Caco-2 (cell line): ENCODE measurements around the gene DTNB. TPM values are rescaled to one million over a fixed set of nuclear protein-coding genes. Genes with fewer than 3 reads are reported as not detected.
A peak's percentile ranks its signal among the peaks of the same experiment; 100 is the strongest.

Source experiments
- BruUV-seq: library from RNA; stranded (reverse); fragments of 400-500 nt; replicated peaks from 2 replicates; lab custom pipeline; 2021; lab: Mats Ljungman, UMichigan
- CTCF ChIA-PET: fragments of 300-600 bp; sonication (Branson Sonifier 250); formaldehyde crosslinking; loops from one replicate; lab custom pipeline; 2022; ENCODE audit warnings: antibody characterized with exemption; lab: Charles Lee
- POLR2A ChIA-PET: fragments of 300-600 bp; sonication (Branson Sonifier 250); formaldehyde crosslinking; loops from one replicate; lab custom pipeline; 2022; ENCODE audit warnings: antibody characterized with exemption; lab: Charles Lee
- DNase-seq, 2 experiments: peaks; one replicate each; pipeline versions ENCODE4 v3.0.0 to v3.0.0-alpha.2; 2020 to 2022
- H3K27me3 ChIP-seq: replicated peaks from 2 replicates; pipeline ENCODE4 v1.6.0; 2011; ENCODE audit warnings: low read length; ENCODE audit not compliant: control insufficient read depth, insufficient read depth
- H3K36me3 ChIP-seq: 2 replicates; pipeline ENCODE4 v1.5.1; 2011; ENCODE audit warnings: low read length; ENCODE audit not compliant: control insufficient read depth, insufficient read depth
- H3K4me1 ChIP-seq: fragments of 250-450 bp; sonication (Bioruptor Pico); 2 replicates; pipeline ENCODE4 v1.5.1; 2020; ENCODE audit warnings: mild to moderate bottlenecking
- H3K4me3 ChIP-seq: 2 replicates; pipeline ENCODE4 v1.5.1; 2011; ENCODE audit warnings: low read depth, mild to moderate bottlenecking, control low read depth, low read length
- H3K9me3 ChIP-seq: fragments of 250-450 bp; sonication (Bioruptor Pico); 2 replicates; pipeline ENCODE4 v1.5.1; 2020; ENCODE audit warnings: mild to moderate bottlenecking, moderate library complexity
- H3K27ac Mint-ChIP-seq: one replicate; pipeline ENCODE4 v1.8.0; 2022; ENCODE audit warnings: mixed read lengths; ENCODE audit not compliant: unreplicated experiment
- H3K27me3 Mint-ChIP-seq: one replicate; pipeline ENCODE4 v1.8.0; 2022; ENCODE audit warnings: mixed read lengths; ENCODE audit not compliant: insufficient read depth, unreplicated experiment
- H3K36me3 Mint-ChIP-seq: one replicate; pipeline ENCODE4 v1.8.0; 2022; ENCODE audit warnings: mild to moderate bottlenecking, mixed read lengths; ENCODE audit not compliant: insufficient read depth, unreplicated experiment
- H3K4me1 Mint-ChIP-seq: one replicate; pipeline ENCODE4 v1.8.0; 2022; ENCODE audit warnings: low read depth, mixed read lengths; ENCODE audit not compliant: unreplicated experiment
- H3K4me3 Mint-ChIP-seq: one replicate; pipeline ENCODE4 v1.8.0; 2022; ENCODE audit warnings: mild to moderate bottlenecking, moderate library complexity, mixed read lengths; ENCODE audit not compliant: unreplicated experiment
- H3K9me3 Mint-ChIP-seq: one replicate; pipeline ENCODE4 v1.8.0; 2022; ENCODE audit warnings: mixed read lengths; ENCODE audit not compliant: unreplicated experiment
- intact Hi-C: fragments of 100-400 bp; cut with micrococcal nuclease; formaldehyde crosslinking; loops from one replicate; pipeline ENCODE4 v1.10.0; 2022; ENCODE audit not compliant: unreplicated experiment
- total RNA-seq: library from RNA; stranded (reverse); gene quantifications from 2 replicates; pipeline ENCODE4 v1.2.3, GENCODE V29; 2022
- TF ChIP-seq, protein P1 (sequence below), 2 experiments: fragments of 200-600 bp in 1 of 2; IDR thresholded peaks; 1 replicate in 1 of 2; 2 replicates in 1 of 2; pipeline versions ENCODE4 v1.5.1 to v1.8.0; 2011 to 2022; ENCODE audit warnings: antibody characterized with exemption in 1 of 2, control low read depth in 1 of 2, inconsistent platforms in 1 of 2, low read depth in 1 of 2, low read length in 1 of 2, mild to moderate bottlenecking in 1 of 2, moderate library complexity in 1 of 2; ENCODE audit not compliant: insufficient read depth in 1 of 2, severe bottlenecking in 1 of 2, unreplicated experiment in 1 of 2

DTNB gene
- total RNA-seq, 1 experiment from 2014 or later: 50.4 TPM

GRCh38 chr2:25400169-25400568 lies 273.2 kb downstream of the DTNB start:
- POLR2A ChIA-PET: no interaction called here

DNA sequence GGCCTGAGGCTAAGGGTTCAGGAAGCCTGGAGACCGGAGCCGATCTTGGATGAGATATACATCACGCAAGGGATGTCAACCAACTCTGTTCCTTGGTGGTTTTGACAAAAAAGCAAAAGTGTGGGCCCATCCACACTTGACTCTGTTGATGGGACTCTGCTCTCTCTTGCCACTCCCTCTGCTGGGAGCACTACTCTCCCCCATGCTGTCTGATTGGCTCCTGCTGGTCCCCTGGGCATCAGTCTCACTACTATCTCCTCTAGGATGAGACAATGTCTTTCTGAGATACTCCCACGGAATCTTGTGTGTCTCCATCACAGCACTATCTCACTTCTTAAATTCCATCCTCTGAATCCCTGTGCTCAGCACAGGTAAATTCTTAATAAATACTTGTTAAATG lies 274.8 kb downstream of the DTNB start:
- ChIA-PET CTCF (no interaction called here), POLR2A (no interaction called here)
- intact Hi-C loops: no loop called here
- Histone ChIP-seq H3K27me3 (no peaks in the 10 kb centered on the region), H3K9me3 (no peaks in the 10 kb centered on the region), H3K4me3 (no peak overlapping the region), H3K36me3 (no peaks in the 10 kb centered on the region; the same call in 1 of the 2 replicates), H3K4me1 (no peaks in the 10 kb centered on the region; the same call in 1 of the 2 replicates)
- BruUV-seq: no TSS peak
- H3K4me1 Mint-ChIP-seq: peaks cover 7% of the 10 kb centered on the region
- H3K27ac Mint-ChIP-seq: no peak overlapping the region
- no peaks in the 10 kb centered on the region for H3K27me3 Mint-ChIP-seq
- peaks cover 5% of the 10 kb centered on the region for H3K36me3 Mint-ChIP-seq
- H3K9me3 Mint-ChIP-seq: no peaks in the 10 kb centered on the region
- TF ChIP-seq, protein P1, sequence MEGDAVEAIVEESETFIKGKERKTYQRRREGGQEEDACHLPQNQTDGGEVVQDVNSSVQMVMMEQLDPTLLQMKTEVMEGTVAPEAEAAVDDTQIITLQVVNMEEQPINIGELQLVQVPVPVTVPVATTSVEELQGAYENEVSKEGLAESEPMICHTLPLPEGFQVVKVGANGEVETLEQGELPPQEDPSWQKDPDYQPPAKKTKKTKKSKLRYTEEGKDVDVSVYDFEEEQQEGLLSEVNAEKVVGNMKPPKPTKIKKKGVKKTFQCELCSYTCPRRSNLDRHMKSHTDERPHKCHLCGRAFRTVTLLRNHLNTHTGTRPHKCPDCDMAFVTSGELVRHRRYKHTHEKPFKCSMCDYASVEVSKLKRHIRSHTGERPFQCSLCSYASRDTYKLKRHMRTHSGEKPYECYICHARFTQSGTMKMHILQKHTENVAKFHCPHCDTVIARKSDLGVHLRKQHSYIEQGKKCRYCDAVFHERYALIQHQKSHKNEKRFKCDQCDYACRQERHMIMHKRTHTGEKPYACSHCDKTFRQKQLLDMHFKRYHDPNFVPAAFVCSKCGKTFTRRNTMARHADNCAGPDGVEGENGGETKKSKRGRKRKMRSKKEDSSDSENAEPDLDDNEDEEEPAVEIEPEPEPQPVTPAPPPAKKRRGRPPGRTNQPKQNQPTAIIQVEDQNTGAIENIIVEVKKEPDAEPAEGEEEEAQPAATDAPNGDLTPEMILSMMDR (IDR thresholded peaks at IDR 0.05; ENCODE audit: insufficient read depth in 1 of 2, low read depth in 1 of 2, low read length in 1 of 2, severe bottlenecking in 1 of 2, unreplicated experiment in 1 of 2): no peak
- H3K4me3 Mint-ChIP-seq: no peak overlapping the region
- no peak for DNase-seq

More at GRCh38 chr2:25400169-25400568, 273.2 kb downstream of the DTNB start:
- BruUV-seq: no TSS peak
- intact Hi-C loops: loop anchor here (2.0 kb wide), 1 partner anchor 21 kb away; no protein-coding TSS in a partner anchor
- Mint-ChIP-seq H3K27ac (peak overlapping the region; percentile 50), H3K9me3 (no peaks in the 10 kb centered on the region), H3K36me3 (peaks cover 5% of the 10 kb centered on the region), H3K27me3 (no peaks in the 10 kb centered on the region), H3K4me1 (peaks cover 7% of the 10 kb centered on the region), H3K4me3 (no peak overlapping the region)
- no peaks in the 10 kb centered on the region for H3K27me3 ChIP-seq
- H3K4me3 ChIP-seq: no peak overlapping the region
- no peaks in the 10 kb centered on the region for H3K9me3 ChIP-seq
- CTCF ChIA-PET: no interaction called here
- TF ChIP-seq, protein P1 (IDR thresholded peaks at IDR 0.05; ENCODE audit: insufficient read depth in 1 of 2, low read depth in 1 of 2, low read length in 1 of 2, severe bottlenecking in 1 of 2, unreplicated experiment in 1 of 2): no peak
- no peak for DNase-seq
- peaks cover 1% of the 10 kb centered on the region; the same call in 1 of the 2 replicates for H3K36me3 ChIP-seq
- no peaks in the 10 kb centered on the region; the same call in 1 of the 2 replicates for H3K4me1 ChIP-seq

DNA sequence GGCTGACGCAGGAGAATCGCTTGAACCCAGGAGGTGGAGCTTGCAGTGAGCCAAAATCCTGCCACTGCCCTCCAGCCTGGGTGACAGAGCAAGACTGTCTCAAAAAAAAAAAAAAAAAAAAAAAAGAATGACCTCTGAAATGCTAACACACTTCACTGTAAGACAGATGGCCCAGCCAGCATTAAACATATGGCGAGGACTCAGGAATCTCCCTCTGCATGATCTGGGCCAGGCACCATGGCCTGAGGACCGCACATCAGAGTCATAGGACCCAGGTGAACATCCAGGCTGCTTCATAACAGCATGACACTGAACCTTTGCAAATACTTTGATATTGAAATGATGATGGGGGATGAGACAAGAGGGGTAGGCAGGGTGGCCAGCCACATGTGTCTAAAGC lies 275.6 kb downstream of the DTNB start:
- H3K9me3 ChIP-seq: no peaks in the 10 kb centered on the region
- Mint-ChIP-seq H3K4me3 (no peak overlapping the region), H3K36me3 (peaks cover 5% of the 10 kb centered on the region), H3K4me1 (peaks cover 7% of the 10 kb centered on the region), H3K9me3 (no peaks in the 10 kb centered on the region), H3K27ac (no peak overlapping the region), H3K27me3 (no peaks in the 10 kb centered on the region)
- ChIA-PET CTCF (no interaction called here), POLR2A (no interaction called here)
- intact Hi-C loops: no loop called here
- DNase-seq: no peak
- H3K27me3 ChIP-seq: no peaks in the 10 kb centered on the region
- no peaks in the 10 kb centered on the region; the same call in 1 of the 2 replicates for H3K36me3 ChIP-seq
- TF ChIP-seq, protein P1 (IDR thresholded peaks at IDR 0.05; ENCODE audit: insufficient read depth in 1 of 2, low read depth in 1 of 2, low read length in 1 of 2, severe bottlenecking in 1 of 2, unreplicated experiment in 1 of 2): no peak
- H3K4me3 ChIP-seq: no peak overlapping the region
- no TSS peak for BruUV-seq
- H3K4me1 ChIP-seq: no peaks in the 10 kb centered on the region; the same call in 1 of the 2 replicates
